NK-92 (cell line): ENCODE results near the gene IFNLR1.
A peak's percentile ranks its signal among the peaks of the same experiment; 100 is the strongest.

ENCODE experiments used
- DNase-seq: peaks from one replicate; lab custom pipeline; 2025; ENCODE audit not compliant: unreplicated experiment; lab: John Stamatoyannopoulos, UW

Gene IFNLR1

DNA sequence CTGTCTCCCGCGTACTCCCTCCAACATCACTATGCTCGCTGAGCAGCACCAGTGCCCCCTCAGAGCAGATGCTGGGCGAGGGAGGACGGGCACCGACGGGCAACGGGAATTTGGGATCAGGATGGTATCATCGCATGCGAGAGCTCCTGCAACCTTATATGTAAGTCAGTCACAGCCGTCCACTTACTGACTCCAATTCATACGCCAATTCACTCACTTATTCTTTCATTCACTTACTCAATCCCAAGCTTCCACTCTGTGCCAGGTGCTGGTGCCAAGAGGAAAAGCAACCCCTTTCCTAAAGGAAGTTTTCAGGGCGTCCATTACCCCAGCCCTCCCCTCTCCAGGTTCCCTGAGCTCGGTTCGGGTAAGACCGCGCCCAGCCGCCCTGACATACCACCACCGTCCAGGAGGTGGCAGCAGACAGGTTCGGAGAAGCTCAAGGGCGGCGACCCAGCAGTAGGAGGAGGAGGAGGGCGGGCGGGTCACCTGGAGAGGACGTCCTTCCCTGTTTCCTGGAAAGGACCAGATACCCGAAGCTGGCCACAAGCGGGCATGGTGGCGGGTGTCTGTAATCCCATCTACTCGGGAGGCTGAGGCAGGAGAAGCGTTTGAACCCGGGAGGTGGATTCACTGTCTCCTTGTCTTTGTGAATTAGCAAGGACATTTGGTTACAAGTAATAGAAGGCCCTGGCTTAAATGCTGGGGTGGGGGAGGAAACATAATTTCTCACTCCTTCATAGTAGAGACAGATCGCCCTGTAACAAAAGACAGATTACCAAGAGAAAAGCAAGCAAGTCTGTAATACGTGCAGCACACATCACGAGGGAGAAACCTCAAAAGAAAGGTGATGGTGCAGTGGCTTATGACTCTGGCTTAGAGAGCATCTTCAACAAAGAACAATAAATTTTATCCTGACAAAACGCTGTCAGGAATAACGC is 36.6 kb downstream of the IFNLR1 start:
- DNase-seq: peak; percentile 24

GRCh38 chr1:24149866-24150233 is 37.2 kb downstream of the IFNLR1 start:
- DNase-seq: no peak

DNA sequence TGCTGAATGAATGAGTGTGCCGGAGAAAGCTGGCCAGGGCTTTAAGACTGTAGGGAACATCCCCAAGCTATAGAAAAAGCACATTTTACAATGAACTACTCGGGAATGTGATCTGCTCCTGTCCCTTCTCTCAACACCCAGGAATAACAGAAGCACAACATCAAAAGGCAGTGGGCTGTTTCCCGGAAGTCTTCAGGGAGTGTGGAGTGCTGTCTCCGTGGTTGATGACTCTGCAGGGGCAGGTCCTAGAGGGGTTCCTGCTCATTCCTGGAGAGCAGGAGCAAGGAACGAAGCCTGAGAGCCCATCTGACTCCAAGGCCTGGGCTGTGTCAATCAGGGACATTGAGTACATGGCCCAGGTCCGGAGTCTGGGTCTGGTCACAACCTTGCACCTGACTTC is 39.3 kb downstream of the IFNLR1 start:
- no peak for DNase-seq

GRCh38 chr1:24147194-24147593 is 39.9 kb downstream of the IFNLR1 start:
- no peak for DNase-seq

DNA sequence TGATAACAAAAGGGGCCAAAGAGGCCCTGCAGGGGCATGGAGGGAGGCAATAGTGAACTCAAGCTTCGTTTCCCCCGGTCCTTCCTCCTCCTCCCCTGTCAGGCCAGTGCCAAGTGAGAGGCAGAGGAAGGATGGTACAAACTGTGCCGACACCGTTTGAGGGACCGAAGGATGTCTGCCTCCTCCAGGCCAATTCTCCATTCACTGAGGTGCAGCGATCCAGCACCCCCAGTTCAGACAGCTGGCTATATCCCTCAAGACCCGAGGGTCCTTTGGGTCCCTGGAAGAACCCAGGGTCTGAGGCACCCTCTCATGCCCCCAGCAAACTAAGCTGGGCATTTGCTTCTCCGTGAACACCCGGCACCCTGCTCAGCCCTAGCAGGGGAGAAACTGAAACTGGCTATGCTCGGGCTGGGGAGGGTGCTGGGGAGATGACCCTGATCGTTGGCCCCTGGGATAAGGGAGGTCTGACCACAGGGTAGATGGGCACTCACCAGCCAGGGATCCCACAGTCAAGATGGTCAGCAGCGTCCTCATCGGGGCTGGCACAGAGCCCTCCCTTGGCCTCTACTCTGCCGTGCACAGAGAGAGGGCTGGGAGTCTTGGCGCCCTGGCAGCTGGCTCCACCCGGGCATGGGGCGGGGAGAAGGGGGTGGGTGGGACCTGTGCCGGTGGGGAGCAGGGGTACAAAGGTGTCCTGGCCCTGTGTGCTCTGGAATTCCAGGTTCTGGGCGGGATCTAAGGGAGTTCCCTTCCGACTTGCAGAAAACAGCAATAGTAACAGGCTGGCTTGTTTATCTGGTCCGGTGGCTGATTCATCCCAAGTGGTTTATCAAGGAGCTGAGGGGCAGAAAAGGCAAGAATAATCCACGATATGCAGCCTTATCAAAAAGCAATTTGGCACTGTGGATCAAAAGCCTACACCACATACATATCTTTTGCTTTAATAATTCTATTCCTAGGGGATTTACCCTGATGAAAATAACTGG is 44.2 kb downstream of the IFNLR1 start, which contains the start of gene IL22RA1:
IL22RA1 (minus strand) TSS at position 595 of the 989 bp plus-strand sequence; CDS start at position 537, 58 bp downstream.
- DNase-seq: no peak

DNA sequence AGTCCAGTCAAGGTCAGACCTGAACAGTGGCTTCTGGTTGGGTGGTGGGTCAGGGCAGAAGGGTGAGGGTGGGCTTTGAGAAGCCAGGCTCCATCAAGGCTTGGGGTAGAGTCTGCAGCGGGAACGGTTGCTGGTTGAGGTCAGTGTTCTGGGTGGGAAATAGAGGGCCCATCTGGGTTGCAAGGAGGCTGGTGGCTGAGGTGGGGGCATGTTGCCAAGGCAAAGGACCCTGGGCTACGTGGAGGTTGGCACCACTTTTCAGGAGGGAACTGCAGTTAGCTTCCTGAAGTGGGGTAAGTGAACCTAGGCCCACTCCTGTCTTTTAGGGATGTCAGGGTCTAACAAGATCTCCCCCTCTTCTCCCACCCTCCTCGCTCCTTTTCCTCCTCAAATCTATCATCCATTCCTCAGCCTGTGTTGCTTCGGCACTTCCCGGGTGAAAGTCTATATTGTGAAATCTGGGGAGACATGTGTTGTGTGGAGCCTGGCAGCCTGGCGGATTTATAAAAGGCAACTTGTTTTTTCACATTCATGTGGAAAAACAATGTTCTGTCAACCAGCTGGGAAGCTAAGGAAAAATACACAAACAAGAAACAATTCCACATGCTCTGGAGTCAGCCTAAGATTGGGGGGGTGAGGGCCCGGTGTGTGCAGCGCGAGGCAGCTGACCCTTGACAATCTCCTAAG is 45.6 kb downstream of the IFNLR1 start:
- DNase-seq: no peak

DNA sequence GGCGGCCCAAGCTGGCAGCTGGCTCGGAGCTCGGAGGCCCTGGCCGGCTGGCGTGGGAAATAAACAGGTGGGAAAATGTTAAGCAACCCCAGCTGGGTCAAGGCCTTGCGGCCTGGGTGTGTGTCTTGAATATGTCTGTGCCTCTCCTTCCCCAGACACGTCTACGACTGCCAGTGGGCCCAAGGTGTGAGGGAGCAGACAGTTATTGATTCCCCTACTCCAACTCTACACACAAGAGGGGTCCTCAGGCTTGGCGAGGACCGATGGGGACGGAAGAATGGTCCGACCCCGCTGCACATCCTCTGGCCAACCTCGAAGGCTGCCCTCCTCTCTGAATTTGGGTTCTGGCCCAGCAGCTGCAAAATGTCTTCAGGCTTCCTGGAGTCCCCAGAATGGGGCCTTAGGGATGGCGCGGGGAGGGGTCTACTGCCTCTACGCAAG is 46.3 kb downstream of the IFNLR1 start:
- DNase-seq: no peak

DNA sequence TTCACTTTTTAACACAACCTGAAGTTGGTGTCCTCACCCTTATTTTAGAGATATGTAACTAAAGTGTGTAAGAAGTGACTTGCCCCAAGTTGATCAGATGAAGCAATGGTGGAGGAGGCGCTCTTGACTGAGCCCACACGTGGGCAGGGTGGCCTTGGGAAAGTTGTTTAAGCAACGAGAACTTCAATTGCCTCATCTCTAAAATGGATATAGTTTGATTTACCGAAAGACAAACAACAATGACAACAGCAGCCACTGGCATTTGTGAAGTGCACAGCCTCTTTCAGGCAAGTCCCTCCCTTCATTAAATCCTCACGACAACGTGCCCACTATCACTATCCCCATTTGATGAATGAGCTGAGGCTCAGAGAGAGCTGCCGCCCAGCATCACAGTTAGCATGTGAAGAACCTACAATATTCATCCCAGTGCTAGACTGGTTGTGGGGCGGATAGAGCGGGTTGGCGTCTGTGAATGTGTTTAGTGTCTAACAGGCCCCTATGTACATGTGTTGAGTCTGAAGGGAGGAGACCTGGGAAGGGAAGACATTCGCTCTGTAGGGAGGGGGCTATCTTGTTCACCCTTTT is 47.2 kb downstream of the IFNLR1 start:
- DNase-seq: no peak

DNA sequence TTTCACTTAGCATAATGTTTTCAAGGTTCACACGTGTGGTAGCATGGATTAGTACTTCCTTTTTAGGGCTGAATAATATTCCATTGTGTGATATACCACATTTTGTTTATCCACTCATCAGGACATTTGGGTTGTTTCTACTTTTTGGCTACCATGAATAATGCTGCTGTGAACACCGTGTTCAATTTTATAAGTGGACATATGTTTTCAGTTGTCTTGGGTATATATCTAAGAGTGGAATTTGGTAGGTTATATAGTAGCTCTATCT is 47.9 kb downstream of the IFNLR1 start:
- no peak for DNase-seq

GRCh38 chr1:24138476-24139221 is 48.4 kb downstream of the IFNLR1 start:
- no peak for DNase-seq

GRCh38 chr1:24136956-24137539 is 50.0 kb downstream of the IFNLR1 start:
- DNase-seq: no peak

- DNase-seq: no peak
These were observed 52.7 kb downstream of the IFNLR1 start for GRCh38 chr1:24134376-24134775.

DNA sequence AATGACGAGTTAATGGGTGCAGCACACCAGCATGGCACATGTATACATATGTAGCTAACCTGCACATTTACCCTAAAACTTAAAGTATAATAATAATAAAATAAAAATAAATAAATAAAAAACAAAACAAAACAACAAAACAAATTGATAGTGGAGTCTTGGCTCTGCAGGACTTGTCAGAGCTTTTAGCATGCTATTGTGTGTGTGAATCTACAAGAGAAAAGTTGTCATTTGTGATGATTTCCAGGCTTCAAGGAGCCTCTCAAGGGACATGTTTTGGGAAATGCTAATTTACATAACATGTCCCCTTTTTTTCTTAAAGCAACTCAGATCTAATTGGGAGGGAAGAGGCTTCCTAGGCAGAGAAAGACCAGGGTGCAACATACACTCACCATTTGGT is 53.3 kb downstream of the IFNLR1 start:
- DNase-seq: no peak

DNA sequence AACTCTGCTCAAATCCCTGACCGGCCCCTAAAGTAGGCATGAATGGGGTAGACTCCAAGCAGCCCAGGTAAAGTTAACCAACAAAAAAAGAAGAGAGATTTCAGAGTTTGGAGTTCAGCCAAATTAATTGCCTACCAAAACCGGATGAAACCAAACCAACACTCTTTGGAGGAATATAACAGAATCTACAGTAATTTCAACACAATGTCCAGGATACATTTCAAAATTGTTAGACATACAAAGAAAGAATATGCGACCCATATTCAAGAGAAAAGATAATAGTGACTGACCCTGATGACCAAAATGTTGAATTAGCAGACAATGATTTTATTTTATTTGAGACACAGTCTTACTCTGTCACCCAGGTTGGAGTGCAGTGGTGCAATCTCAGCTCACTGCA is 56.7 kb downstream of the IFNLR1 start:
- no peak for DNase-seq

DNA sequence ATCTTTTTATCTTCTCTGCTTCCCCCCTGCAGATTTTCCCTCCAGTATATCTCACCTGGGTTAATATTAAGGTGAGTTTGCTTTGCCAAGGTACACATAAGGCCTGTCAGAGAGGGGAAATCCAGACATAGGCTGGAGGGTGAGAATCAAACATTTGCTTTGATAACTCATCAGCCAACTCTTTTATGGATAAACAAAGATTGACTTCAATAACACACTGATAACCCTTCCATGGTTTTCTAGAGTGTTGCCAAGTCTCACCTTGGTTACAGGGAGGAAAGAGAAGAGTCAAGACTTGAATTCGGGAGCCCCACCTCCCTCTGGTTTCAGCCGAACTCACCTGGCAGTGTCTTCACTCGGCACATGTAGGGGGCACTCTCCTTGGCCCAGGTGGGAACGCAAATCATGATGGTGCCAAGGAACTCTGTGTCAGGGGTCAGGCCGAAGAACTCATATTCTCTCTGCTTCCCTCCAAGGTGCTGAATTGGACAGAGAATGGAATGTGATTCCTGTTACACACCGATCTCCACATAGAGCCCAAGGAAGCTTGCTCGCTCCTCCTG is 59.2 kb downstream of the IFNLR1 start:
- DNase-seq: no peak

- no peak for DNase-seq
These were observed 59.8 kb downstream of the IFNLR1 start for GRCh38 chr1:24127134-24127800.

GRCh38 chr1:24126672-24127023 is 60.4 kb downstream of the IFNLR1 start:
- no peak for DNase-seq

GRCh38 chr1:24126018-24126671 is 60.9 kb downstream of the IFNLR1 start:
- no peak for DNase-seq

GRCh38 chr1:24125456-24125855 is 61.6 kb downstream of the IFNLR1 start:
- no peak for DNase-seq
